Panc1 (cell line): Measurements from ENCODE around the gene TMEFF1. TPM values are rescaled to one million over a fixed set of nuclear protein-coding genes. Genes with fewer than 3 reads are reported as not detected.

Experiments used
- ATAC-seq: fragments of 200-7000 bp; cut with Tn5 transposase; 2 replicates; pipeline ENCODE4 v1.9.1; 2020; ENCODE audit warnings: mild to moderate bottlenecking, moderate library complexity
- BruUV-seq: library from RNA; stranded (reverse); fragments of 400-500 nt; replicated peaks from 2 replicates; lab custom pipeline; 2021; lab: Mats Ljungman, UMichigan
- CTCF ChIA-PET: fragments of 300-600 bp; sonication (Branson Sonifier 250); formaldehyde crosslinking; loops from one replicate; lab custom pipeline; 2022; ENCODE audit warnings: antibody characterized with exemption; lab: Charles Lee
- POLR2A ChIA-PET: fragments of 300-600 bp; sonication (Branson Sonifier 250); formaldehyde crosslinking; loops from one replicate; lab custom pipeline; 2022; ENCODE audit warnings: antibody characterized with exemption; lab: Charles Lee
- DNase-seq: peaks from one replicate; pipeline ENCODE4 v3.0.0-alpha.2; 2010; ENCODE audit warnings: low read depth, low spot score
- H3K27ac ChIP-seq: 2 replicates; pipeline ENCODE4 v1.5.1; 2011; ENCODE audit warnings: mild to moderate bottlenecking, low read length, inconsistent platforms
- H3K27me3 ChIP-seq: fragments of 200-500 bp; sonication (Bioruptor generic); 2 replicates; pipeline ENCODE4 v1.6.0; 2014; ENCODE audit warnings: low read length, inconsistent platforms; ENCODE audit not compliant: control insufficient read depth, insufficient read depth
- H3K36me3 ChIP-seq: fragments of 200-500 bp; sonication (Bioruptor generic); 2 replicates; pipeline ENCODE4 v1.5.1; 2014; ENCODE audit warnings: inconsistent platforms, mild to moderate bottlenecking, low read length, moderate library complexity; ENCODE audit not compliant: control insufficient read depth, insufficient read depth
- H3K4me1 ChIP-seq: 2 replicates; pipeline ENCODE4 v1.5.1; 2011; ENCODE audit warnings: inconsistent platforms, mild to moderate bottlenecking, low read length, moderate library complexity; ENCODE audit not compliant: control insufficient read depth, insufficient read depth
- H3K4me3 ChIP-seq, 2 experiments: 2 replicates each; pipeline ENCODE4 v1.5.1; 2011 to 2012; ENCODE audit warnings: low read depth in 2 of 2, low read length in 2 of 2, mild to moderate bottlenecking in 2 of 2, inconsistent platforms in 1 of 2, moderate library complexity in 1 of 2
- H3K9me3 ChIP-seq: fragments of 200-500 bp; sonication (Bioruptor generic); 2 replicates; pipeline ENCODE4 v1.5.1; 2014; ENCODE audit warnings: low read depth, mild to moderate bottlenecking, inconsistent platforms, low read length, moderate library complexity; ENCODE audit not compliant: control insufficient read depth, insufficient read depth
- CTCF ChIP-seq: fragments of 450-650 bp; IDR thresholded peaks from 2 replicates; pipeline ENCODE4 v1.5.1; 2017; ENCODE audit warnings: mild to moderate bottlenecking
- POLR2AphosphoS5 ChIP-seq: IDR thresholded peaks from 2 replicates; pipeline ENCODE4 v1.6.1; 2012; ENCODE audit warnings: mild to moderate bottlenecking, low read depth, low read length, moderate library complexity
- REST ChIP-seq, 2 experiments: IDR thresholded peaks; 2 replicates each; pipeline ENCODE4 v1.6.1; 2011 to 2012; ENCODE audit warnings: low read depth in 2 of 2, control low read depth in 1 of 2, low read length in 1 of 2, mild to moderate bottlenecking in 1 of 2, moderate library complexity in 1 of 2; ENCODE audit not compliant: insufficient read depth in 1 of 2
- SIN3A ChIP-seq: IDR thresholded peaks from 2 replicates; pipeline ENCODE4 v1.6.1; 2012; ENCODE audit warnings: low read depth, mild to moderate bottlenecking, low read length, moderate library complexity, borderline replicate concordance; ENCODE audit not compliant: insufficient read depth
- TCF7L2 ChIP-seq: IDR thresholded peaks from 2 replicates; pipeline ENCODE4 v1.6.1; 2011; ENCODE audit warnings: mild to moderate bottlenecking, low read depth, low read length, inconsistent platforms
- in situ Hi-C: cut with HindIII; loops from 2 replicates; pipeline ENCODE4 v1.10.0; 2016; ENCODE audit warnings: low sequenced_read_pairs, low pct_unique_long_range_greater_than_20kb
- intact Hi-C: fragments of 100-400 bp; cut with micrococcal nuclease; formaldehyde crosslinking; loops from one replicate; pipeline ENCODE4 v1.10.0; 2022; ENCODE audit not compliant: unreplicated experiment
- total RNA-seq: library from RNA; stranded (reverse); gene quantifications from one replicate; pipeline ENCODE4 v1.2.1, GENCODE V29; 2021; ENCODE audit not compliant: unreplicated experiment

TMEFF1 gene
- total RNA-seq, 1 experiment from 2014 or later, result 2.2 TPM

GRCh38 chr9:100581081-100581480 lies 108.1 kb downstream of the TMEFF1 start:
- no peaks in the 10 kb centered on the region; the same call in 1 of the 2 replicates for H3K36me3 ChIP-seq
- DNase-seq, result no peak
- in situ Hi-C loops (no loop called here), intact Hi-C loops (no loop called here)
- H3K27ac ChIP-seq, result no peak overlapping the region
- no peaks in the 10 kb centered on the region for H3K27me3 ChIP-seq
- ChIA-PET CTCF (no interaction called here), POLR2A (no interaction called here)
- no peak for ATAC-seq
- no TSS peak for BruUV-seq
- no peaks in the 10 kb centered on the region for H3K4me1 ChIP-seq
- no peak for TF ChIP-seq TCF7L2
- no peak for TF ChIP-seq CTCF
- TF ChIP-seq REST (IDR thresholded peaks at IDR 0.05; ENCODE audit: insufficient read depth in 1 of 2, low read depth in 2 of 2, low read length in 1 of 2), result no peak
- TF ChIP-seq SIN3A, result no peak
- no peak overlapping the region for H3K4me3 ChIP-seq
- no peaks in the 10 kb centered on the region for H3K9me3 ChIP-seq

GRCh38 chr9:100581661-100582060 lies 108.7 kb downstream of the TMEFF1 start:
- Histone ChIP-seq H3K36me3 (no peaks in the 10 kb centered on the region; the same call in 1 of the 2 replicates), H3K4me1 (no peaks in the 10 kb centered on the region), H3K27ac (no peak overlapping the region), H3K27me3 (no peaks in the 10 kb centered on the region), H3K9me3 (no peaks in the 10 kb centered on the region), H3K4me3 (no peak overlapping the region)
- TF ChIP-seq REST (IDR thresholded peaks at IDR 0.05; ENCODE audit: insufficient read depth in 1 of 2, low read depth in 2 of 2, low read length in 1 of 2) (no peak), POLR2AphosphoS5 (no peak), TCF7L2 (no peak), CTCF (no peak), SIN3A (no peak)
- DNase-seq, result no peak
- in situ Hi-C loops (no loop called here), intact Hi-C loops (no loop called here)
- no peak for ATAC-seq
- ChIA-PET CTCF (no interaction called here), POLR2A (no interaction called here)
- no TSS peak for BruUV-seq
